Endothelial cell of umbilical vein (primary cell): Measurements from ENCODE around the gene SUGP2. TPM values are rescaled to one million over a fixed set of nuclear protein-coding genes. Genes with fewer than 3 reads are reported as not detected.

Source experiments
- BruUV-seq: library from RNA; stranded (reverse); fragments of 400-500 nt; replicated peaks from 2 replicates; lab custom pipeline; 2021; lab: Mats Ljungman, UMichigan
- CTCF ChIA-PET: fragments of 300-600, 350-600 bp; sonication (Branson Sonifier 250); formaldehyde crosslinking; loops from one replicate; lab custom pipeline; 2021; ENCODE audit warnings: antibody characterized with exemption, inconsistent platforms; lab: Charles Lee
- POLR2A ChIA-PET: fragments of 300-600, 350-600 bp; sonication (Branson Sonifier 250); formaldehyde crosslinking; loops from one replicate; lab custom pipeline; 2021; ENCODE audit warnings: antibody characterized with exemption, inconsistent platforms; lab: Charles Lee
- DNase-seq: peaks from one replicate; pipeline ENCODE4 v3.0.0-alpha.2; 2011; ENCODE audit warnings: low read depth, low spot score
- FAIRE-seq: peaks from 2 replicates; lab custom pipeline; 2011; peaks lifted over from hg19 to GRCh38; lab: Jason Lieb, UNC
- H2AFZ ChIP-seq: 2 replicates; pipeline ENCODE4 v1.6.0; 2012; ENCODE audit warnings: low read depth, low read length, control low read depth, inconsistent platforms
- H3K27ac ChIP-seq: 2 replicates; pipeline ENCODE4 v1.5.1; 2011; ENCODE audit warnings: low read depth, mild to moderate bottlenecking, control low read depth, low read length, moderate library complexity; ENCODE audit not compliant: insufficient read depth
- H3K27me3 ChIP-seq, 2 experiments: 2 replicates each; pipeline versions ENCODE4 v1.6.0 to v1.6.1; 2011; ENCODE audit warnings: low read length in 2 of 2, mixed read lengths in 1 of 2; ENCODE audit not compliant: control insufficient read depth in 2 of 2, insufficient read depth in 2 of 2
- H3K36me3 ChIP-seq, 2 experiments: 2 replicates in 1 of 2; 3 replicates in 1 of 2; pipeline ENCODE4 v1.5.1; 2011; ENCODE audit warnings: low read length in 2 of 2, mild to moderate bottlenecking in 1 of 2, moderate library complexity in 1 of 2; ENCODE audit not compliant: control insufficient read depth in 2 of 2, insufficient read depth in 2 of 2; ENCODE audit errors: extremely low read depth in 1 of 2
- H3K4me1 ChIP-seq: 3 replicates; pipeline ENCODE4 v1.5.1; 2011; ENCODE audit warnings: mild to moderate bottlenecking, low read length; ENCODE audit not compliant: control insufficient read depth, insufficient read depth; ENCODE audit errors: extremely low read depth
- H3K4me2 ChIP-seq: 2 replicates; pipeline ENCODE4 v1.6.1; 2011; ENCODE audit warnings: low read length, control low read depth, mixed read lengths; ENCODE audit not compliant: insufficient read depth
- H3K4me3 ChIP-seq, 3 experiments: fragments of 200-600 bp in 1 of 3; sonication (generic), shearing (Covaris generic) in 1 of 3; replicated peaks in 1 of 3; 2 replicates each; pipeline ENCODE4 v1.5.1; 2011 to 2016; ENCODE audit warnings: control low read depth in 3 of 3, low read length in 3 of 3, mild to moderate bottlenecking in 2 of 3, inconsistent platforms in 1 of 3, low read depth in 1 of 3, moderate library complexity in 1 of 3; ENCODE audit not compliant: insufficient read depth in 1 of 3
- H3K79me2 ChIP-seq: 2 replicates; pipeline ENCODE4 v1.6.0; 2012; ENCODE audit warnings: low read length, inconsistent platforms; ENCODE audit not compliant: control insufficient read depth, insufficient read depth
- H3K9ac ChIP-seq: replicated peaks from 2 replicates; pipeline ENCODE3; 2011; ENCODE audit warnings: low read length, control low read depth; ENCODE audit not compliant: insufficient read depth; ENCODE audit errors: extremely low read depth
- H3K9me1 ChIP-seq: replicated peaks from 3 replicates; pipeline ENCODE4 v1.6.0; 2011; ENCODE audit warnings: mild to moderate bottlenecking, low read length; ENCODE audit not compliant: control insufficient read depth, insufficient read depth; ENCODE audit errors: extremely low read depth
- H3K9me3 ChIP-seq: replicated peaks from 2 replicates; pipeline ENCODE4 v1.5.1; 2012; ENCODE audit warnings: low read length, inconsistent platforms; ENCODE audit not compliant: control insufficient read depth, insufficient read depth
- H4K20me1 ChIP-seq: replicated peaks from 2 replicates; pipeline ENCODE3; 2011; ENCODE audit warnings: mild to moderate bottlenecking, low read length; ENCODE audit not compliant: control insufficient read depth, insufficient read depth; ENCODE audit errors: extremely low read depth
- CTCF ChIP-seq, 2 donors: IDR thresholded peaks; 1 replicate in 1 of 2; 2 replicates in 1 of 2; pipeline ENCODE4 v1.5.1; 2011; ENCODE audit warnings: low read length in 2 of 2, mild to moderate bottlenecking in 2 of 2, moderate library complexity in 2 of 2, control low read depth in 1 of 2, inconsistent platforms in 1 of 2, low read depth in 1 of 2; ENCODE audit not compliant: insufficient read depth in 1 of 2; ENCODE audit errors: extremely low read depth in 1 of 2
- EZH2 ChIP-seq: IDR thresholded peaks from 2 replicates; pipeline ENCODE4 v1.6.1; 2012; ENCODE audit warnings: borderline replicate concordance, low read depth, mild to moderate bottlenecking, moderate library complexity, low read length, inconsistent platforms; ENCODE audit not compliant: severe bottlenecking
- FOS ChIP-seq: IDR thresholded peaks from 2 replicates; pipeline ENCODE4 v1.6.1; 2011; ENCODE audit warnings: mild to moderate bottlenecking, low read length, moderate library complexity, borderline replicate concordance; ENCODE audit not compliant: insufficient read depth
- GATA2 ChIP-seq: IDR thresholded peaks from 2 replicates; pipeline ENCODE4 v1.7.0; 2011; ENCODE audit warnings: low read depth, mild to moderate bottlenecking, moderate library complexity, mixed read lengths, low read length; ENCODE audit not compliant: insufficient read length, insufficient read depth
- JUN ChIP-seq: IDR thresholded peaks from 2 replicates; pipeline ENCODE4 v1.6.1; 2011; ENCODE audit warnings: borderline replicate concordance, low read depth; ENCODE audit not compliant: insufficient read length, insufficient read depth
- MAX ChIP-seq: IDR thresholded peaks from 2 replicates; pipeline ENCODE4 v1.6.1; 2011; ENCODE audit not compliant: insufficient read depth, insufficient read length
- MYC ChIP-seq: IDR thresholded peaks from one replicate; pipeline ENCODE4 v1.6.1; 2011; ENCODE audit warnings: mild to moderate bottlenecking, low read depth, low read length
- POLR2A ChIP-seq: IDR thresholded peaks from 2 replicates; pipeline ENCODE4 v1.6.1; 2012; ENCODE audit warnings: low read depth, mild to moderate bottlenecking, control low read depth, low read length
- POLR2AphosphoS5 ChIP-seq: IDR thresholded peaks from 2 replicates; pipeline ENCODE4 v1.6.1; 2012; ENCODE audit warnings: low read depth, mild to moderate bottlenecking, control low read depth, low read length, moderate library complexity; ENCODE audit not compliant: insufficient read depth
- dilution Hi-C: fragments of 300-500 bp; cut with MboI; formaldehyde crosslinking; loops from one replicate; pipeline ENCODE4 v1.15.0; 2019; ENCODE audit warnings: low sequenced_read_pairs; ENCODE audit not compliant: extremely low pct_ligation_motif_present
- intact Hi-C: fragments of 100-400 bp; cut with micrococcal nuclease; formaldehyde crosslinking; loops from one replicate; pipeline ENCODE4 v1.10.0; 2022
- polyA plus RNA-seq, 4 experiments: library from polyadenylated mRNA; depleted of rRNA in 3 of 4; stranded (reverse) in 3 of 4; unstranded in 1 of 4; fragments of >200 nt; gene quantifications; 2 replicates each; pipeline versions ENCODE4 v1.2.1 to v1.2.3, GENCODE V29; 2011 to 2012; ENCODE audit warnings: missing spikeins in 1 of 4
- total RNA-seq: library from RNA; stranded (reverse); gene quantifications from 2 replicates; pipeline ENCODE4 v1.2.3, GENCODE V29; 2021

Gene SUGP2
- total and polyA plus RNA-seq, 2 donors (not counting 3 experiments of a cell fraction or from before 2014, with no cell fraction given): 44.6 to 79.7 TPM

- CTCF ChIA-PET: interaction anchor here (0.8 kb wide), 1 partner anchor 87 kb away, joined by 3 read pairs; no protein-coding TSS in a partner anchor
- no TSS peak for BruUV-seq
- DNase-seq: no peak
Measured at GRCh38 chr19:19059018-19059836, 25.9 kb upstream of the SUGP2 start.

More at GRCh38 chr19:19059018-19059836, 25.9 kb upstream of the SUGP2 start:
- Histone ChIP-seq H2AFZ (no peak overlapping the region), H3K9me3 (no peaks in the 10 kb centered on the region), H3K27ac (no peak overlapping the region), H3K9ac (no peak overlapping the region), H4K20me1 (no peaks in the 10 kb centered on the region), H3K4me1 (peaks cover 10% of the 10 kb centered on the region), H3K27me3 (no peaks in the 10 kb centered on the region), H3K4me3 (no peak overlapping the region), H3K36me3 (peaks cover 6 to 31% of the 10 kb centered on the region in 2 experiments), H3K9me1 (no peaks in the 10 kb centered on the region), H3K4me2 (no peak overlapping the region), H3K79me2 (no peaks in the 10 kb centered on the region)
- FAIRE-seq: peak; percentile 8
- POLR2A ChIA-PET: no interaction called here
- dilution Hi-C loops (no loop called here), intact Hi-C loops (no loop called here)
- no peak for TF ChIP-seq CTCF (IDR thresholded peaks at IDR 0.05; ENCODE audit: extremely low read depth in 1 of 2, insufficient read depth in 1 of 2, low read depth in 1 of 2, low read length in 2 of 2)
- no peak for TF ChIP-seq EZH2
- TF ChIP-seq MYC: no peak
- no peak for TF ChIP-seq POLR2AphosphoS5
- TF ChIP-seq FOS: no peak
- no peak for TF ChIP-seq MAX
- no peak for TF ChIP-seq JUN
- TF ChIP-seq POLR2A: no peak
- TF ChIP-seq GATA2: no peak
